GM20431 (cell line): Measurements from ENCODE around the gene KIF20B.

ENCODE experiments used
- in situ Hi-C: fragments of 300-500 bp; cut with MseI, MboI; formaldehyde crosslinking; loops from one replicate; pipeline ENCODE4 v1.15.0; 2020; ENCODE audit warnings: low sequenced_read_pairs; ENCODE audit not compliant: unreplicated experiment

KIF20B gene

GRCh38 chr10:89683883-89684282 lies 17.5 kb upstream of the KIF20B start:
- in situ Hi-C loops, result no loop called here

DNA sequence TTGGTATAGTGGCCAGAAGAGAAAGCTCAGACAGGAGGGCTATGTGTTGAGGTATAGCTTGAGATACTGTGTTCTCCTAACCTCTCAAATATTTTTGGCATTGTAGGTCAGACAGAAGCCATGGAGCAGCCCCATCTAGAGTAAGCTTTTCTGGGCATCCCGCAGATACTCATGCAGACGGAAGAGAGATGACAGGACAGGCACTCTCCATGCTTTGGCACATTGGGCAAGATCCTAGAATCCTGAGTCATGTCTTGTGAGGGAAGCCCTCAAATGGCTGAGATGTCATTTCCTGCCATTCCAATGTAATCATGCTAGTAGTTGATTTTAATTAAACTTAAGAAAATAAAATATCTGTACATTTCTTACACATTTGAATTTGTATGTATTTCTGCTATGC lies 16.8 kb upstream of the KIF20B start:
- in situ Hi-C loops, result no loop called here

GRCh38 chr10:89685936-89686335 lies 15.5 kb upstream of the KIF20B start:
- in situ Hi-C loops, result no loop called here

- in situ Hi-C loops, result no loop called here
Measured at GRCh38 chr10:89690027-89690426, 11.4 kb upstream of the KIF20B start.

GRCh38 chr10:89692416-89692815 lies 9.0 kb upstream of the KIF20B start:
- in situ Hi-C loops, result no loop called here

DNA sequence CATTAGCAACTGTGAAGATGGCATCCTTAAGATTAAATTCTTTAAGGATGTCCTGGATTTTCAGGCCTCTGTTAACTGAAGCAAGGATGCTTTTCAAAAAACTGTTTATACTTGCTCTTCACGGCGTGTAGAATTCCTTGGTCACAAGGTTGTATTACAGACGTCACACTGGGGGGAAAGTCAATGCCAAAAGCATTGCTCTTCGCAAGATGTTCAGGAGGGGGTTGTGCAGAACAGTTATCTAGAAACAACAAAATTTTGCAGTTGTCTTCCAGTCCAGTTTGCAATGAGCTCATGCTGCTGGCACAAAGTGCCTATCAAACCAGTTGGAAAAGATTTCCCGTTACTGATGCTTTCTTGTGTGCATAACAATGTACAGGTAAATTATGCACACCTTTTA lies 8.2 kb upstream of the KIF20B start:
- in situ Hi-C loops, result no loop called here

- in situ Hi-C loops, result no loop called here
Measured at GRCh38 chr10:89695307-89695706, 6.1 kb upstream of the KIF20B start.

GRCh38 chr10:89697946-89698345 lies 3.4 kb upstream of the KIF20B start:
- in situ Hi-C loops, result no loop called here

DNA sequence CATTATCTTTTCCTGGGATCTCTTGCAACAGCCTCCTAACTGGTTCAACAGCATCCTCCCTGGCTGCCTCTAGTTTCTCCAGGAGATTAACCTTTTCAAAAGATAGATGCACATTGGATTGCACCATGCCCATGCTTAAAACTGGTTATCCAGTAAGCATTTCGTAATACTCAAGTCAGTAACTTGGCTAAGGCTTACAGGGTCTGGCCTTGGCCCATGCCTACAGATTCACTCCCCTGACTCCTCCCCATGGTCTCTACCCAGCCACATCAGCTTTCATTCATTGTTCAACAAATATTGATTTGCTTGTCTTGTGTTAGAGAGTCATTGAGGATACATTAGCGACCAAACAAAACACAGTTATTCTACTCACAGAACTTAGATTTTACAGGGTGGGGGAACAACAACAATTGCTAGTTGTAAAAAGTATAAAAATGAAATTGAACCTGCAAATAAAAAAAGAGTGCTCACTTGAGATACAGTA lies 1.8 kb upstream of the KIF20B start:
- in situ Hi-C loops, result no loop called here

DNA sequence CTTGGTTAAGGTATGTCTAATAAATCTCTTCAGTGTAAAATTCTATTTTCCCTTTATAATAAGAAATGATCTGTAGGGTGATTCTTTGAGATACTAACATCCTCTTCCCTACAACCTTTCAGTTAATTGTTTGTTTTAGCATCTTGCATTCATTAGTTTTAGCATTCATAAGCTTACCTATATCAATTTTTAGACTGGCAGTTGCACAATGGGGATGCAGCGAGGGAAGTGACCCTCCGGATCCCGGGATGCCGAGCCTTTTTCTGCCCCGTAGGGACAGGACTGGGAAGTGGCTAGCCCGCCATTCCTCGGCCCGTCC lies 508 bp upstream of the KIF20B start:
- in situ Hi-C loops, result no loop called here

GRCh38 chr10:89702121-89702480 lies 711 bp downstream of the KIF20B start:
- in situ Hi-C loops, result no loop called here

DNA sequence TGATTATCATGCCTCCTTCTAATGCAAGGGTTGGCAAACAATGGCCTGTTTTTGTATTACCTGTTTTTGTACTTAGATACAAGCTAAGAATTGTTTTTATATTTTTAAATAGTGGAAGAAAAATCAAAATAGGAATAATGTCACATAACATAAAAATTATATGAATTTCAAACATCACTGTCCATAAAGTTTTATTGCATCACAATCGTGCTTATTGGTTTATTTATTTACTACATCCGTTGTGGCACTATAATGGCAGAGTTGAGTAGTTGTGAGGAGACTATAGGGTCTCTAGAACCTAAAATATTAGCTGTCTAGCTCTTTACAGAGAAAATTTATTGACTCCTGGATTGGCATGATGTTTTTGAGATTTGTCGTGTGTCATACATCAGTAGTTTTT lies 4.1 kb downstream of the KIF20B start:
- in situ Hi-C loops, result no loop called here

DNA sequence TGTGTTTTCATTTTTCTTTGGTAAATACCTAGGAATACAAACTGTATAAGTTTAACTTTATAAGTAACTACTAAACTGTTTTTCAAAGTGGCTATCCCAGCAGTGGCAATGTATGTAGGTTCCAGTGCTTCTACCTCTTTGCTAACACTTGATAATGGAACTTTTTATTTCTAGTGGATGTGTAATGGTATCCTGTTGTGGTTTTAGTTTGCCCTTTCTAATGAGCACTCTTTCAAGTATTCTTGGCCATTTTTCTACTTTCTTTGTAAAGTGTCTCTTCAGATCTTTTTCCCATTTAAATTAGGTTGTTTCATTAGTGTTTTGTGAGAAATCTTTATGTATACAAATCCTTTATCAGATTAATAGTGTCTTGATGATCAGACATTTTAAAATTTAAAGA lies 4.6 kb downstream of the KIF20B start:
- in situ Hi-C loops, result no loop called here

- in situ Hi-C loops, result no loop called here
Measured at GRCh38 chr10:89707372-89707771, 6.0 kb downstream of the KIF20B start.

DNA sequence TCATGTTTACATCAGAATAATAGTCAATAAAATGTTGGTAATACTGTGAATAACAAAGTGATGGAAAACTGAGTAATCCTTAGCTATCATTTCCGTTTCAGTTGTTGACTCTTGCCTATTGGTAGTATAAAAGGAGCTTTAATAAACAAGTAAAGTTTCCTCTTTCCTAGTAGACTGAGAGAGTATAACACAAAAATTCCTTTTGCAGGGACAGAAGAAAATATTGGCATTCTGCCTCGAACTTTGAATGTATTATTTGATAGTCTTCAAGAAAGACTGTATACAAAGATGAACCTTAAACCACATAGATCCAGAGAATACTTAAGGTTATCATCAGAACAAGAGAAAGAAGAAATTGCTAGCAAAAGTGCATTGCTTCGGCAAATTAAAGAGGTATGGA lies 9.4 kb downstream of the KIF20B start:
- in situ Hi-C loops, result no loop called here

DNA sequence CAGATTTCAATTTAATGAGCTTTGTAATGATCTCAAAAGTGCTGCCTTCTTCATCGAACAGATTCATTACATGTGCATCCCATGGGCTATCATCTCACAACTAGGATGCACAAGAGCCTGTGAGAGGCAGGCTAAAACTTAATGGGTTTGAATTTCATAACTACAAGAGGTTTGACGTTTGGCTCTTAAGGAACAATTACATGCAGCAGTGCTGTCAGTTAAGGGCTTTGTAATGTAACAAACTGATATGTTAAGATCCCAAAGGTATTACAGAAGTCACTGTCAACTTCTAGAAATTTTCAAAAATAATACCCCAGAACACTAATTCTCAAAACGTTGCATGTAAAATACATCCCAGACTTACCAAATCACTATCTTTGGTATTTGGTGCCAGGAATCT lies 33.2 kb downstream of the KIF20B start:
- in situ Hi-C loops, result no loop called here

DNA sequence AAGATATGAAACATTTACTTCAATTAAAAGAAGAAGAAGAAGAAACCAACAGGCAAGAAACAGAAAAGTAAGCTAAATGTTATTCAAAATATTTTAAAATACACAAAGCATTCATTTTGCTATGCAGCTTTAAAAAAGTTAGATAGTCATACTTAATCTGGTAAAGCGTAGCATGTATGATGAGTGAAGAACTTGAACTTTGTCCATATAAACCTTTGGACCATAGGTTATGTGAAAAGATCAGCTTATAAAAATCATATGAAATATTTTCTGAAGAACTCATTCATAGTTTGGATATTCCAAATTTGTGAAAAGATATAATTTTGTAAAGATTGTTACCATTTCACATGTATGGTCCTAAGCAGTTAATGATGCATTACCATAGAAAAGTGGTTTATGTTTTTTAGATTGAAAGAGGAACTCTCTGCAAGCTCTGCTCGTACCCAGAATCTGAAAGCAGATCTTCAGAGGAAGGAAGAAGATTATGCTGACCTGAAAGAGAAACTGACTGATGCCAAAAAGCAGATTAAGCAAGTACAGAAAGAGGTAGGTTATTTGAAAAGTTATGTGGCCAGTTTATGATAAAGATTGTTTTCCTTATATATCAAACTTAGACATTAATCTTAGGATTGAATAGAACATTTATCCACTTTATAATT lies 37.3 kb downstream of the KIF20B start:
- in situ Hi-C loops, result no loop called here

GRCh38 chr10:89741126-89741762 lies 39.9 kb downstream of the KIF20B start:
- in situ Hi-C loops, result no loop called here

GRCh38 chr10:89744026-89744425 lies 42.6 kb downstream of the KIF20B start:
- in situ Hi-C loops, result no loop called here

DNA sequence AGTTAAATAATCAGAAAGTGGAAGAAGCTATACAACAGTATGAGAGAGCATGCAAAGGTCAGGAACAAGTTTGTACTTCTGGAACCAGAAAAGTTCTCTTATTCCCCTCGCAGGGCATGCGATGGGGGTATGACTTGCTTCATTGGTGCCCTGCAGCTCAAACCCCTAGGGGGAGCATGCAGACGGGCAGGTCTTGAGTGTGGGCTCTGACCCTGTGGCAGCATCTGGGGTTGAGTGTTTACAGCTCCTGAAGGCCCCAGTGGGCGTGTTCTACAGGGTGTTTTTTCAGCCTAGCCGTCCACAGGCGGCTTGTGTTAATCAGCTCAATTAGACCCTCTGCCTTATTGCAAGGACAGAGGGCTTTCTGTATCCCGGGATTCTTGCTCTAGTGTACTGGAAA lies 44.5 kb downstream of the KIF20B start:
- in situ Hi-C loops, result no loop called here

DNA sequence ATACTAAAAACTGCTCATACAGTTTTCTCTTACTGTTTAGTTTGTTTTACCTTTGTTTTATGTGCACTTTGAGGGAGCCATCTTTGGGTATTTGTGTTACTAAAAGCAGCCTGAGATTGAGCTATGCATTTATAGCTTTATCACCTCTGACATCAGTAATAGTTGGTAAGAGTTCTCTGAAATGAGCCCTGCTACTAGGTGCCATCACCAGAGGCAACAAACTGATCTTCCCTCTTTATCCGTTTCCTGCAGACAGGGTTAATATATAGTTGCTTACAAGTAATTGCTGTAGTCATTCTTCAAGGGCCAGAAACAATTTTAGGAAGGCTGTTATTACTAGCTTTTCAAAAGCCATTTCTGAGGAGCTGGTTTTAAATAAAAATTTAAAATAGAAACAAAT lies 49.1 kb downstream of the KIF20B start:
- in situ Hi-C loops, result no loop called here

- in situ Hi-C loops, result no loop called here
Measured at GRCh38 chr10:89755374-89755773, 54.0 kb downstream of the KIF20B start.
